Neural progenitor cell (in vitro differentiated cells): ENCODE measurements around the gene RREB1.

Source experiments
- EZH2 ChIP-seq: fragments of 200-600 bp; sonication (generic); IDR thresholded peaks from 2 replicates; pipeline ENCODE4 v1.6.1; 2017; ENCODE audit warnings: antibody characterized with exemption, mild to moderate bottlenecking, moderate library complexity
- TF ChIP-seq, protein P1 (sequence below): fragments of 200-600 bp; sonication (generic); IDR thresholded peaks from 2 replicates; pipeline ENCODE4 v1.5.1; 2017; ENCODE audit warnings: antibody characterized with exemption, mild to moderate bottlenecking

DNA sequence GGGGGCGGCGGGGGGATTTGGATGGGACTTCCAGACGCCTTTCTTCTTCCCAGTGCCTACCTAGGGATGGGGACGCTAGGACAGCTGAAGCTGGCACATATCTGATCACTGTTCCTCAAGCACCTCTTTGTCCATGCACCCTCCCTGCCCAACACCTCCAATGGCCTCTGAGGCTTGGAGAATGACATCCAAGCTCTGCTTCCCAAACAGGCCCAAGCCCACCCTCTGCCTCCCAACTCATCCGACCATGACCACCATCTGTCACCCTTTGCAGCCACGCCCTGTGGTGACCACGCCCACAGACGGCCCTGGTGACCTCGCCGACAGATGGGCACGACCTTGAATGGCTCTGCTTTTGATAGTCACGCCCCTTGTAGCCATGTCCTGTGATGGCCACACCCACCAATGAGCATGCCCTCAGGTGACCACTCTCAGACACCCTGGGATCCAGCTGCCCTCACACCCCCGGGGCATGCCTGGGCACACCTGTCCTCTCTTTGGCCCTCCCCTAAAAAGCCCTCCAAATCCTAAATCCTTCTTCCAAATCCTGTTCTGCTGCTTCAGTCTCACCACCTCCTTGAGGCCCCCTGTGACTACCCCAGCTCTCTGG is 154.2 kb downstream of the RREB1 start:
- TF ChIP-seq, protein P1, sequence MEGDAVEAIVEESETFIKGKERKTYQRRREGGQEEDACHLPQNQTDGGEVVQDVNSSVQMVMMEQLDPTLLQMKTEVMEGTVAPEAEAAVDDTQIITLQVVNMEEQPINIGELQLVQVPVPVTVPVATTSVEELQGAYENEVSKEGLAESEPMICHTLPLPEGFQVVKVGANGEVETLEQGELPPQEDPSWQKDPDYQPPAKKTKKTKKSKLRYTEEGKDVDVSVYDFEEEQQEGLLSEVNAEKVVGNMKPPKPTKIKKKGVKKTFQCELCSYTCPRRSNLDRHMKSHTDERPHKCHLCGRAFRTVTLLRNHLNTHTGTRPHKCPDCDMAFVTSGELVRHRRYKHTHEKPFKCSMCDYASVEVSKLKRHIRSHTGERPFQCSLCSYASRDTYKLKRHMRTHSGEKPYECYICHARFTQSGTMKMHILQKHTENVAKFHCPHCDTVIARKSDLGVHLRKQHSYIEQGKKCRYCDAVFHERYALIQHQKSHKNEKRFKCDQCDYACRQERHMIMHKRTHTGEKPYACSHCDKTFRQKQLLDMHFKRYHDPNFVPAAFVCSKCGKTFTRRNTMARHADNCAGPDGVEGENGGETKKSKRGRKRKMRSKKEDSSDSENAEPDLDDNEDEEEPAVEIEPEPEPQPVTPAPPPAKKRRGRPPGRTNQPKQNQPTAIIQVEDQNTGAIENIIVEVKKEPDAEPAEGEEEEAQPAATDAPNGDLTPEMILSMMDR: no peak
- TF ChIP-seq EZH2: no peak
